ENCODE measurements around the gene FGF10.

DNA sequence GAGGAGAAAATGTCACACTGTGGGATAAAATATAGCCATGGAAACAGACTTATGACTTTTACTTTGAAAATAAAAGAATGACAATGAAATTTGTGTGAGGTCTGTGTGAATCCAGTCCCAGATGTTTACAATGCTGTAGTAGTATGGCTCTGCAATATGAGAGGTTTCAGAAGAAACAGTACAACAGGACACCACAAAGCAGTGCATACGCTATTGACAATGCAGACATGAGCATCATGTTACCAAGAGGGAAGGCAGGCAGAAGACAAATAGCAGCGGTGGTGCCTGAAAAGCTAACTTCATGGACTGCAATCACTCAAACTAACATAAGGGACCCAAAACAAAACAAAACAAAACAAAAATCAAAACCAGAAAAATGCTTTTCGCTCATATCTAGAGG is 1.8 kb downstream of the FGF10 start:
- TF ChIP-seq, protein P1, sequence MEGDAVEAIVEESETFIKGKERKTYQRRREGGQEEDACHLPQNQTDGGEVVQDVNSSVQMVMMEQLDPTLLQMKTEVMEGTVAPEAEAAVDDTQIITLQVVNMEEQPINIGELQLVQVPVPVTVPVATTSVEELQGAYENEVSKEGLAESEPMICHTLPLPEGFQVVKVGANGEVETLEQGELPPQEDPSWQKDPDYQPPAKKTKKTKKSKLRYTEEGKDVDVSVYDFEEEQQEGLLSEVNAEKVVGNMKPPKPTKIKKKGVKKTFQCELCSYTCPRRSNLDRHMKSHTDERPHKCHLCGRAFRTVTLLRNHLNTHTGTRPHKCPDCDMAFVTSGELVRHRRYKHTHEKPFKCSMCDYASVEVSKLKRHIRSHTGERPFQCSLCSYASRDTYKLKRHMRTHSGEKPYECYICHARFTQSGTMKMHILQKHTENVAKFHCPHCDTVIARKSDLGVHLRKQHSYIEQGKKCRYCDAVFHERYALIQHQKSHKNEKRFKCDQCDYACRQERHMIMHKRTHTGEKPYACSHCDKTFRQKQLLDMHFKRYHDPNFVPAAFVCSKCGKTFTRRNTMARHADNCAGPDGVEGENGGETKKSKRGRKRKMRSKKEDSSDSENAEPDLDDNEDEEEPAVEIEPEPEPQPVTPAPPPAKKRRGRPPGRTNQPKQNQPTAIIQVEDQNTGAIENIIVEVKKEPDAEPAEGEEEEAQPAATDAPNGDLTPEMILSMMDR (IDR thresholded peaks at IDR 0.05) = no peak
- no peak for TF ChIP-seq POLR2A (IDR thresholded peaks at IDR 0.05)
